SK-N-SH (cell line): ENCODE data around the gene CDH22. TPM values are rescaled to one million over a fixed set of nuclear protein-coding genes. Genes with fewer than 3 reads are reported as not detected.

Source experiments
- CTCF ChIA-PET: fragments of 300-600, 350-600 bp; formaldehyde crosslinking; extraction: SDS; loops from one replicate; lab custom pipeline; 2021; lab: Yijun Ruan, JAX
- POLR2A ChIA-PET: fragments of 350-600 bp; sonication (Branson Sonifier 250); formaldehyde crosslinking; extraction: SDS; loops from one replicate; lab custom pipeline; 2020; ENCODE audit warnings: antibody characterized with exemption, inconsistent platforms; lab: Yijun Ruan, JAX
- DNase-seq: peaks from one replicate; pipeline ENCODE4 v3.0.0; 2012
- H2AFZ ChIP-seq: fragments of 200-600 bp; sonication (generic); 2 replicates; pipeline ENCODE4 v1.8.1; 2016; ENCODE audit warnings: antibody characterized with exemption, mild to moderate bottlenecking, low read depth
- H3F3A ChIP-seq: fragments of 200-600 bp; sonication (generic); replicated peaks from 2 replicates; pipeline ENCODE3; 2016; ENCODE audit warnings: antibody characterized with exemption, mild to moderate bottlenecking; ENCODE audit not compliant: insufficient read depth
- H3K27ac ChIP-seq, 2 experiments: fragments of 200-500 bp in 1 of 2; fragments of 200-600 bp in 1 of 2; sonication (Bioruptor generic) in 1 of 2; sonication (generic), shearing (Covaris generic) in 1 of 2; 2 replicates each; pipeline versions ENCODE4 v1.5.1 to v1.6.1; 2014 to 2016; ENCODE audit warnings: low read depth in 2 of 2, inconsistent platforms in 1 of 2, low read length in 1 of 2, mild to moderate bottlenecking in 1 of 2, mixed read lengths in 1 of 2
- H3K27me3 ChIP-seq: fragments of 200-600 bp; sonication (generic), shearing (Covaris generic); 2 replicates; pipeline ENCODE4 v1.6.1; 2016; ENCODE audit warnings: mixed run types; ENCODE audit not compliant: insufficient read depth
- H3K36me3 ChIP-seq, 2 experiments: fragments of 200-500 bp in 1 of 2; fragments of 200-600 bp in 1 of 2; sonication (Bioruptor generic) in 1 of 2; sonication (generic) in 1 of 2; replicated peaks in 1 of 2; 2 replicates each; pipeline versions ENCODE3 to v1.5.1; 2014 to 2016; ENCODE audit warnings: low read length in 1 of 2, mild to moderate bottlenecking in 1 of 2; ENCODE audit not compliant: insufficient read depth in 2 of 2, control insufficient read depth in 1 of 2
- H3K4me1 ChIP-seq, 2 experiments: fragments of 200-500 bp in 1 of 2; fragments of 200-600 bp in 1 of 2; sonication (Bioruptor generic) in 1 of 2; sonication (generic), shearing (Covaris generic) in 1 of 2; 2 replicates each; pipeline versions ENCODE4 v1.5.1 to v1.6.1; 2014 to 2016; ENCODE audit warnings: low read depth in 1 of 2, low read length in 1 of 2, mixed run types in 1 of 2; ENCODE audit not compliant: insufficient read depth in 2 of 2, control insufficient read depth in 1 of 2
- H3K4me2 ChIP-seq: fragments of 200-600 bp; sonication (generic), shearing (Covaris generic); 2 replicates; pipeline ENCODE4 v1.6.1; 2017; ENCODE audit warnings: mixed run types
- H3K4me3 ChIP-seq, 2 experiments: fragments of 200-500 bp in 1 of 2; fragments of 200-600 bp in 1 of 2; sonication (Bioruptor generic) in 1 of 2; sonication (generic), shearing (Covaris generic) in 1 of 2; 2 replicates each; pipeline versions ENCODE4 v1.5.1 to v1.8.1; 2014 to 2016; ENCODE audit warnings: low read depth in 2 of 2, inconsistent platforms in 1 of 2, low read length in 1 of 2, mild to moderate bottlenecking in 1 of 2, mixed read lengths in 1 of 2, moderate library complexity in 1 of 2
- H3K79me2 ChIP-seq: fragments of 200-600 bp; sonication (generic); 2 replicates; pipeline ENCODE4 v1.8.1; 2017; ENCODE audit warnings: mild to moderate bottlenecking; ENCODE audit not compliant: insufficient read depth
- H3K9ac ChIP-seq: fragments of 200-600 bp; sonication (generic); 2 replicates; pipeline ENCODE4 v1.6.1; 2017; ENCODE audit warnings: mixed run types
- H3K9me2 ChIP-seq: fragments of 200-600 bp; sonication (generic); 2 replicates; pipeline ENCODE4 v1.6.1; 2017; ENCODE audit warnings: mixed run types
- H3K9me3 ChIP-seq: fragments of 200-600 bp; sonication (generic); 2 replicates; pipeline ENCODE4 v1.6.1; 2017; ENCODE audit warnings: mixed run types, mild to moderate bottlenecking, moderate library complexity
- H4K20me1 ChIP-seq: fragments of 200-600 bp; sonication (generic); 2 replicates; pipeline ENCODE4 v1.6.1; 2017; ENCODE audit warnings: mild to moderate bottlenecking, mixed run types; ENCODE audit not compliant: insufficient read depth
- CHD2 ChIP-seq: fragments of 150-350 bp; IDR thresholded peaks from 2 replicates; pipeline ENCODE4 v1.6.1; 2018; ENCODE audit warnings: low read length; ENCODE audit not compliant: partially characterized antibody
- ELF1 ChIP-seq: IDR thresholded peaks from 2 replicates; pipeline ENCODE4 v1.4.0; 2012
- EP300 ChIP-seq, 2 experiments: IDR thresholded peaks; 2 replicates each; pipeline versions ENCODE4 v1.4.0 to v1.6.1; 2012; ENCODE audit warnings: borderline replicate concordance in 1 of 2, low read depth in 1 of 2, low read length in 1 of 2
- FOSL2 ChIP-seq: IDR thresholded peaks from 2 replicates; pipeline ENCODE4 v1.4.0; 2012; ENCODE audit warnings: low read depth, mild to moderate bottlenecking, moderate library complexity, borderline replicate concordance
- FOXJ3 ChIP-seq: sonication (generic); formaldehyde crosslinking; IDR thresholded peaks from 2 replicates; pipeline ENCODE4 v1.5.1; 2020; ENCODE audit warnings: mild to moderate bottlenecking, missing genetic modification reagents
- FOXM1 ChIP-seq: IDR thresholded peaks from 2 replicates; pipeline ENCODE4 v1.4.0; 2012; ENCODE audit warnings: low read depth, mild to moderate bottlenecking
- JUND ChIP-seq: IDR thresholded peaks from 2 replicates; pipeline ENCODE4 v1.4.0; 2012
- NFIC ChIP-seq: IDR thresholded peaks from 2 replicates; pipeline ENCODE4 v1.4.0; 2012; ENCODE audit warnings: borderline replicate concordance
- NRF1 ChIP-seq: IDR thresholded peaks from 2 replicates; pipeline ENCODE4 v1.6.1; 2012; ENCODE audit warnings: low read depth, mild to moderate bottlenecking, low read length
- RAD21 ChIP-seq: IDR thresholded peaks from 2 replicates; pipeline ENCODE4 v1.6.1; 2012; ENCODE audit warnings: mild to moderate bottlenecking, low read length
- RCOR1 ChIP-seq: fragments of 150-350 bp; IDR thresholded peaks from 2 replicates; pipeline ENCODE4 v1.6.1; 2017; ENCODE audit warnings: antibody characterized with exemption, low read length
- RFX5 ChIP-seq: IDR thresholded peaks from 2 replicates; pipeline ENCODE4 v1.6.1; 2012; ENCODE audit warnings: mild to moderate bottlenecking, improper control_type of control experiment, low read length
- RXRA ChIP-seq: IDR thresholded peaks from 2 replicates; pipeline ENCODE4 v1.4.0; 2012; ENCODE audit warnings: low read depth, mild to moderate bottlenecking, borderline replicate concordance
- SIN3A ChIP-seq: IDR thresholded peaks from 2 replicates; pipeline ENCODE4 v1.6.1; 2012; ENCODE audit warnings: low read depth, mild to moderate bottlenecking, low read length, moderate library complexity, borderline replicate concordance
- SMC3 ChIP-seq: IDR thresholded peaks from 2 replicates; pipeline ENCODE4 v1.6.1; 2012; ENCODE audit warnings: low read depth, low read length, improper control_type of control experiment
- TEAD4 ChIP-seq: IDR thresholded peaks from 2 replicates; pipeline ENCODE4 v1.4.0; 2012; ENCODE audit warnings: mild to moderate bottlenecking, borderline replicate concordance; ENCODE audit not compliant: insufficient read depth
- WGBS: methylation state at CpG from one replicate; pipeline ENCODE4 v1.1.6; 2017; ENCODE audit warnings: low lambda C conversion rate; 5-methylcytosine and 5-hydroxymethylcytosine counted together
- polyA plus RNA-seq, 3 experiments: library from polyadenylated mRNA; depleted of rRNA; stranded (reverse); fragments of >200 nt; gene quantifications; 2 replicates each; pipeline ENCODE4 v1.2.3, GENCODE V29; 2012
- TF ChIP-seq, protein P1 (sequence below): IDR thresholded peaks from 2 replicates; pipeline ENCODE4 v1.4.0; 2012; ENCODE audit warnings: low read depth, borderline replicate concordance
- TF ChIP-seq, protein P2 (sequence below): fragments of 150-350 bp; IDR thresholded peaks from 2 replicates; pipeline ENCODE4 v1.6.1; 2017; ENCODE audit warnings: antibody characterized with exemption, low read length, low read depth, borderline replicate concordance
- TF ChIP-seq, protein P3 (sequence below): IDR thresholded peaks from 2 replicates; pipeline ENCODE4 v1.6.1; 2012; ENCODE audit warnings: mild to moderate bottlenecking, low read depth, low read length, moderate library complexity
- TF ChIP-seq, protein P4 (sequence below): IDR thresholded peaks from 2 replicates; pipeline ENCODE4; 2012

Gene CDH22
- polyA plus RNA-seq, 1 of the 3 experiments (the other 2 are of a cell fraction) = not detected

DNA sequence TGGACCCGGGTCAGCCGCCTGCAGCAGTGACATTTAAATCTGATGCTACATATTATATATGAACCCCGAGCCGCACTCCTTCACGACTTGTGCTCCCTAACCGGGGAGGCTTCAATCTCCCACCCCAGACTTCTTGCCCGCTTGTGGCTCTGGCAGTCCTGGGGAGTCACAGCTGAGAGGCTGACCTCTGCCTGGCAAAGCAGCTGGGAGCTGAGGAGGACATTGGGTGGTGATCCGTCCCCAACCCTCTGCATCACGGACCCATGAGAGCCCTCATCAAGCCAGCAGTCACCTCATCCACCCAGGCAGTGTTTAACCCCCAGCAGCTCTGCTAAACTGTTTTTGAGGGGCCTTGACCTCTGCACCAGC lies 33.7 kb upstream of the CDH22 start:
- no peak for DNase-seq
- no peaks in the 10 kb centered on the region for H4K20me1 ChIP-seq
- H3K4me2 ChIP-seq = no peak overlapping the region
- no peaks in the 10 kb centered on the region for H3K36me3 ChIP-seq
- H3K9me3 ChIP-seq = no peaks in the 10 kb centered on the region
- TF ChIP-seq RCOR1 = no peak
- TF ChIP-seq FOSL2 = no peak
- TF ChIP-seq TEAD4 = no peak
- no peak for TF ChIP-seq CHD2
- no peak for TF ChIP-seq JUND
- no peak for TF ChIP-seq SIN3A
- TF ChIP-seq RFX5 = no peak
- TF ChIP-seq, protein P1, sequence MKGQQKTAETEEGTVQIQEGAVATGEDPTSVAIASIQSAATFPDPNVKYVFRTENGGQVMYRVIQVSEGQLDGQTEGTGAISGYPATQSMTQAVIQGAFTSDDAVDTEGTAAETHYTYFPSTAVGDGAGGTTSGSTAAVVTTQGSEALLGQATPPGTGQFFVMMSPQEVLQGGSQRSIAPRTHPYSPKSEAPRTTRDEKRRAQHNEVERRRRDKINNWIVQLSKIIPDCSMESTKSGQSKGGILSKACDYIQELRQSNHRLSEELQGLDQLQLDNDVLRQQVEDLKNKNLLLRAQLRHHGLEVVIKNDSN = no peak
- TF ChIP-seq, protein P2, sequence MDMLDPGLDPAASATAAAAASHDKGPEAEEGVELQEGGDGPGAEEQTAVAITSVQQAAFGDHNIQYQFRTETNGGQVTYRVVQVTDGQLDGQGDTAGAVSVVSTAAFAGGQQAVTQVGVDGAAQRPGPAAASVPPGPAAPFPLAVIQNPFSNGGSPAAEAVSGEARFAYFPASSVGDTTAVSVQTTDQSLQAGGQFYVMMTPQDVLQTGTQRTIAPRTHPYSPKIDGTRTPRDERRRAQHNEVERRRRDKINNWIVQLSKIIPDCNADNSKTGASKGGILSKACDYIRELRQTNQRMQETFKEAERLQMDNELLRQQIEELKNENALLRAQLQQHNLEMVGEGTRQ = no peak
- TF ChIP-seq RXRA = no peak
- TF ChIP-seq NRF1 = no peak
- TF ChIP-seq FOXJ3 (CRISPR knock-in tag) = no peak
- TF ChIP-seq FOXM1 = no peak
- TF ChIP-seq SMC3 = no peak
- TF ChIP-seq RAD21 = no peak
- TF ChIP-seq, protein P3, sequence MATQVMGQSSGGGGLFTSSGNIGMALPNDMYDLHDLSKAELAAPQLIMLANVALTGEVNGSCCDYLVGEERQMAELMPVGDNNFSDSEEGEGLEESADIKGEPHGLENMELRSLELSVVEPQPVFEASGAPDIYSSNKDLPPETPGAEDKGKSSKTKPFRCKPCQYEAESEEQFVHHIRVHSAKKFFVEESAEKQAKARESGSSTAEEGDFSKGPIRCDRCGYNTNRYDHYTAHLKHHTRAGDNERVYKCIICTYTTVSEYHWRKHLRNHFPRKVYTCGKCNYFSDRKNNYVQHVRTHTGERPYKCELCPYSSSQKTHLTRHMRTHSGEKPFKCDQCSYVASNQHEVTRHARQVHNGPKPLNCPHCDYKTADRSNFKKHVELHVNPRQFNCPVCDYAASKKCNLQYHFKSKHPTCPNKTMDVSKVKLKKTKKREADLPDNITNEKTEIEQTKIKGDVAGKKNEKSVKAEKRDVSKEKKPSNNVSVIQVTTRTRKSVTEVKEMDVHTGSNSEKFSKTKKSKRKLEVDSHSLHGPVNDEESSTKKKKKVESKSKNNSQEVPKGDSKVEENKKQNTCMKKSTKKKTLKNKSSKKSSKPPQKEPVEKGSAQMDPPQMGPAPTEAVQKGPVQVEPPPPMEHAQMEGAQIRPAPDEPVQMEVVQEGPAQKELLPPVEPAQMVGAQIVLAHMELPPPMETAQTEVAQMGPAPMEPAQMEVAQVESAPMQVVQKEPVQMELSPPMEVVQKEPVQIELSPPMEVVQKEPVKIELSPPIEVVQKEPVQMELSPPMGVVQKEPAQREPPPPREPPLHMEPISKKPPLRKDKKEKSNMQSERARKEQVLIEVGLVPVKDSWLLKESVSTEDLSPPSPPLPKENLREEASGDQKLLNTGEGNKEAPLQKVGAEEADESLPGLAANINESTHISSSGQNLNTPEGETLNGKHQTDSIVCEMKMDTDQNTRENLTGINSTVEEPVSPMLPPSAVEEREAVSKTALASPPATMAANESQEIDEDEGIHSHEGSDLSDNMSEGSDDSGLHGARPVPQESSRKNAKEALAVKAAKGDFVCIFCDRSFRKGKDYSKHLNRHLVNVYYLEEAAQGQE = no peak
- TF ChIP-seq, protein P4, sequence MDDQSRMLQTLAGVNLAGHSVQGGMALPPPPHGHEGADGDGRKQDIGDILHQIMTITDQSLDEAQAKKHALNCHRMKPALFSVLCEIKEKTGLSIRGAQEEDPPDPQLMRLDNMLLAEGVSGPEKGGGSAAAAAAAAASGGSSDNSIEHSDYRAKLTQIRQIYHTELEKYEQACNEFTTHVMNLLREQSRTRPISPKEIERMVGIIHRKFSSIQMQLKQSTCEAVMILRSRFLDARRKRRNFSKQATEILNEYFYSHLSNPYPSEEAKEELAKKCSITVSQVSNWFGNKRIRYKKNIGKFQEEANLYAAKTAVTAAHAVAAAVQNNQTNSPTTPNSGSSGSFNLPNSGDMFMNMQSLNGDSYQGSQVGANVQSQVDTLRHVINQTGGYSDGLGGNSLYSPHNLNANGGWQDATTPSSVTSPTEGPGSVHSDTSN = no peak
- no peak for TF ChIP-seq EP300 (IDR thresholded peaks at IDR 0.05; ENCODE audit: borderline replicate concordance in 1 of 2, low read depth in 1 of 2, low read length in 1 of 2)
- TF ChIP-seq NFIC = no peak
- no peak for TF ChIP-seq ELF1
- WGBS = 69% methylated on average over 9 of the region's 9 CpGs
- no peaks in the 10 kb centered on the region for H3F3A ChIP-seq
- peaks cover 11% of the 10 kb centered on the region; the same call in 1 of the 2 replicates for H3K27me3 ChIP-seq
- ChIA-PET CTCF (interaction anchor here (0.9 to 11.6 kb wide), 6 partner anchors 10 to 213 kb away, joined by 3 to 190 read pairs (median 12); partner anchors contain the start of gene CDH22), POLR2A (interaction anchor here (1.1 kb wide), 1 partner anchor 9 kb away, joined by 4 read pairs; no protein-coding TSS in a partner anchor)
- H2AFZ ChIP-seq = no peak overlapping the region
- H3K79me2 ChIP-seq = no peaks in the 10 kb centered on the region
- no peaks in the 10 kb centered on the region for H3K9me2 ChIP-seq
- peaks cover 0 to 27% of the 10 kb centered on the region in 2 experiments; a peak in 1 of 4 replicates for H3K4me1 ChIP-seq
- no peak overlapping the region for H3K27ac ChIP-seq
- no peak overlapping the region for H3K9ac ChIP-seq
- H3K4me3 ChIP-seq = no peak overlapping the region
